GM12878 (cell line): ENCODE data around the gene TRIM56. TPM values are rescaled to one million over a fixed set of nuclear protein-coding genes. Genes with fewer than 3 reads are reported as not detected.
A peak's percentile ranks its signal among the peaks of the same experiment; 100 is the strongest.

Experiments
- CREB1 ChIP-seq: IDR thresholded peaks from 2 replicates; pipeline ENCODE4 v1.6.1; 2012; ENCODE audit warnings: low read depth, mild to moderate bottlenecking, inconsistent platforms
- GATAD2B ChIP-seq: fragments of 450-650 bp; conservative IDR thresholded peaks from 2 replicates; pipeline ENCODE4 v1.6.1; 2017; ENCODE audit warnings: low read depth, mild to moderate bottlenecking, moderate library complexity
- KAT2A ChIP-seq: conservative IDR thresholded peaks from 2 replicates; pipeline ENCODE4 v1.6.1; 2011; ENCODE audit warnings: low read depth, low read length; ENCODE audit not compliant: control insufficient read depth
- NR2F1 ChIP-seq: fragments of 450-650 bp; conservative IDR thresholded peaks from 2 replicates; pipeline ENCODE4 v1.6.1; 2017; ENCODE audit warnings: mild to moderate bottlenecking
- TCF12 ChIP-seq: IDR thresholded peaks from 2 replicates; pipeline ENCODE4 v1.6.1; 2011; ENCODE audit warnings: low read depth, mild to moderate bottlenecking, low read length
- polyA plus RNA-seq, 11 experiments: library from polyadenylated mRNA; depleted of rRNA in 4 of 11; unstranded in 6 of 11; stranded (reverse) in 5 of 11; fragments of >200 nt; fragmentation: Nextera tagmentation in 4 of 11; fragmentation: Illumina TruSeq in 1 of 11; extraction: Ambion mirVana in 4 of 11; extraction: Trizol in 1 of 11; gene quantifications; 1 replicate in 1 of 11; 2 replicates in 10 of 11; pipeline versions ENCODE4 v1.2.1 to v1.2.3, GENCODE V29; 2011 to 2016; ENCODE audit warnings: inconsistent platforms in 2 of 11, missing spikeins in 2 of 11, low read depth in 1 of 11
- total RNA-seq, 4 experiments: library from RNA; depleted of rRNA in 3 of 4; stranded (reverse); fragments of >200 nt in 3 of 4; fragmentation: Illumina TruSeq in 1 of 4; extraction: Trizol in 1 of 4; gene quantifications; 2 replicates each; pipeline versions ENCODE4 v1.2.1 to v1.2.3, GENCODE V29; 2013 to 2021
- TF ChIP-seq, protein P1 (sequence below): IDR thresholded peaks from 2 replicates; pipeline ENCODE4 v1.6.1; 2012; ENCODE audit warnings: low read depth, low read length, improper control_type of control experiment
- TF ChIP-seq, protein P2 (sequence below): IDR thresholded peaks from 2 replicates; pipeline ENCODE4 v1.6.1; 2012; ENCODE audit warnings: improper control_type of control experiment, low read depth, low read length; ENCODE audit not compliant: insufficient replicate concordance
- TF ChIP-seq, protein P3 (sequence below): fragments of 450-650 bp; IDR thresholded peaks from 2 replicates; pipeline ENCODE4 v1.6.1; 2017; ENCODE audit warnings: mild to moderate bottlenecking, moderate library complexity

The TRIM56 gene
- total and polyA plus RNA-seq, 10 of the 15 experiments (the other 5 are each of a cell fraction or from before 2014, with no cell fraction given): 3.2 to 37.5 (median 11.8) TPM

DNA sequence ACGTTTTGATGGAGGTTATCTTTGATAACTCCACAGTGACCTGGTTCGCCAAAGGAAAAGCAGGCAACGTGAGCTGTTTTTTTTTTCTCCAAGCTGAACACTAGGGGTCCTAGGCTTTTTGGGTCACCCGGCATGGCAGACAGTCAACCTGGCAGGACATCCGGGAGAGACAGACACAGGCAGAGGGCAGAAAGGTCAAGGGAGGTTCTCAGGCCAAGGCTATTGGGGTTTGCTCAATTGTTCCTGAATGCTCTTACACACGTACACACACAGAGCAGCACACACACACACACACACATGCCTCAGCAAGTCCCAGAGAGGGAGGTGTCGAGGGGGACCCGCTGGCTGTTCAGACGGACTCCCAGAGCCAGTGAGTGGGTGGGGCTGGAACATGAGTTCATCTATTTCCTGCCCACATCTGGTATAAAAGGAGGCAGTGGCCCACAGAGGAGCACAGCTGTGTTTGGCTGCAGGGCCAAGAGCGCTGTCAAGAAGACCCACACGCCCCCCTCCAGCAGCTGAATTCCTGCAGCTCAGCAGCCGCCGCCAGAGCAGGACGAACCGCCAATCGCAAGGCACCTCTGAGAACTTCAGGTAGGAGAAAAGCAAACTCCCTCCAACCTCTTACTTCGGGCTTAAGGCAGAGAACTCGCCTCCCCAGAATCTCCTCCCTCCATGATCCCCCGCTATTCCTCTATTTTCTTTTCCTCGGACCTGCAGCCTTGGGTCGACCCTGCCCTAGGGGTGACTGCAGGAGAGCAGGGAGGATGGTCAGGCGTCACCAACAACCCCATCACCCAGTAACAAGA is 41.6 kb downstream of the TRIM56 start, which contains the start of gene SERPINE1 (continued):
- TF ChIP-seq CREB1 (0 out of 2 replicates have a peak, but pooled peaks have one; percentile 27), NR2F1 (peak; percentile 86), TCF12 (0 out of 2 replicates have a peak, but pooled peaks have one; percentile 54), GATAD2B (0 out of 2 replicates have a peak, but pooled peaks have one; percentile 22), KAT2A (no peak)
- TF ChIP-seq, protein P1, sequence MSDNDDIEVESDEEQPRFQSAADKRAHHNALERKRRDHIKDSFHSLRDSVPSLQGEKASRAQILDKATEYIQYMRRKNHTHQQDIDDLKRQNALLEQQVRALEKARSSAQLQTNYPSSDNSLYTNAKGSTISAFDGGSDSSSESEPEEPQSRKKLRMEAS: no peak
- TF ChIP-seq, protein P2, sequence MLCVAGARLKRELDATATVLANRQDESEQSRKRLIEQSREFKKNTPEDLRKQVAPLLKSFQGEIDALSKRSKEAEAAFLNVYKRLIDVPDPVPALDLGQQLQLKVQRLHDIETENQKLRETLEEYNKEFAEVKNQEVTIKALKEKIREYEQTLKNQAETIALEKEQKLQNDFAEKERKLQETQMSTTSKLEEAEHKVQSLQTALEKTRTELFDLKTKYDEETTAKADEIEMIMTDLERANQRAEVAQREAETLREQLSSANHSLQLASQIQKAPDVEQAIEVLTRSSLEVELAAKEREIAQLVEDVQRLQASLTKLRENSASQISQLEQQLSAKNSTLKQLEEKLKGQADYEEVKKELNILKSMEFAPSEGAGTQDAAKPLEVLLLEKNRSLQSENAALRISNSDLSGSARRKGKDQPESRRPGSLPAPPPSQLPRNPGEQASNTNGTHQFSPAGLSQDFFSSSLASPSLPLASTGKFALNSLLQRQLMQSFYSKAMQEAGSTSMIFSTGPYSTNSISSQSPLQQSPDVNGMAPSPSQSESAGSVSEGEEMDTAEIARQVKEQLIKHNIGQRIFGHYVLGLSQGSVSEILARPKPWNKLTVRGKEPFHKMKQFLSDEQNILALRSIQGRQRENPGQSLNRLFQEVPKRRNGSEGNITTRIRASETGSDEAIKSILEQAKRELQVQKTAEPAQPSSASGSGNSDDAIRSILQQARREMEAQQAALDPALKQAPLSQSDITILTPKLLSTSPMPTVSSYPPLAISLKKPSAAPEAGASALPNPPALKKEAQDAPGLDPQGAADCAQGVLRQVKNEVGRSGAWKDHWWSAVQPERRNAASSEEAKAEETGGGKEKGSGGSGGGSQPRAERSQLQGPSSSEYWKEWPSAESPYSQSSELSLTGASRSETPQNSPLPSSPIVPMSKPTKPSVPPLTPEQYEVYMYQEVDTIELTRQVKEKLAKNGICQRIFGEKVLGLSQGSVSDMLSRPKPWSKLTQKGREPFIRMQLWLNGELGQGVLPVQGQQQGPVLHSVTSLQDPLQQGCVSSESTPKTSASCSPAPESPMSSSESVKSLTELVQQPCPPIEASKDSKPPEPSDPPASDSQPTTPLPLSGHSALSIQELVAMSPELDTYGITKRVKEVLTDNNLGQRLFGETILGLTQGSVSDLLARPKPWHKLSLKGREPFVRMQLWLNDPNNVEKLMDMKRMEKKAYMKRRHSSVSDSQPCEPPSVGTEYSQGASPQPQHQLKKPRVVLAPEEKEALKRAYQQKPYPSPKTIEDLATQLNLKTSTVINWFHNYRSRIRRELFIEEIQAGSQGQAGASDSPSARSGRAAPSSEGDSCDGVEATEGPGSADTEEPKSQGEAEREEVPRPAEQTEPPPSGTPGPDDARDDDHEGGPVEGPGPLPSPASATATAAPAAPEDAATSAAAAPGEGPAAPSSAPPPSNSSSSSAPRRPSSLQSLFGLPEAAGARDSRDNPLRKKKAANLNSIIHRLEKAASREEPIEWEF: no peak
- TF ChIP-seq, protein P3, sequence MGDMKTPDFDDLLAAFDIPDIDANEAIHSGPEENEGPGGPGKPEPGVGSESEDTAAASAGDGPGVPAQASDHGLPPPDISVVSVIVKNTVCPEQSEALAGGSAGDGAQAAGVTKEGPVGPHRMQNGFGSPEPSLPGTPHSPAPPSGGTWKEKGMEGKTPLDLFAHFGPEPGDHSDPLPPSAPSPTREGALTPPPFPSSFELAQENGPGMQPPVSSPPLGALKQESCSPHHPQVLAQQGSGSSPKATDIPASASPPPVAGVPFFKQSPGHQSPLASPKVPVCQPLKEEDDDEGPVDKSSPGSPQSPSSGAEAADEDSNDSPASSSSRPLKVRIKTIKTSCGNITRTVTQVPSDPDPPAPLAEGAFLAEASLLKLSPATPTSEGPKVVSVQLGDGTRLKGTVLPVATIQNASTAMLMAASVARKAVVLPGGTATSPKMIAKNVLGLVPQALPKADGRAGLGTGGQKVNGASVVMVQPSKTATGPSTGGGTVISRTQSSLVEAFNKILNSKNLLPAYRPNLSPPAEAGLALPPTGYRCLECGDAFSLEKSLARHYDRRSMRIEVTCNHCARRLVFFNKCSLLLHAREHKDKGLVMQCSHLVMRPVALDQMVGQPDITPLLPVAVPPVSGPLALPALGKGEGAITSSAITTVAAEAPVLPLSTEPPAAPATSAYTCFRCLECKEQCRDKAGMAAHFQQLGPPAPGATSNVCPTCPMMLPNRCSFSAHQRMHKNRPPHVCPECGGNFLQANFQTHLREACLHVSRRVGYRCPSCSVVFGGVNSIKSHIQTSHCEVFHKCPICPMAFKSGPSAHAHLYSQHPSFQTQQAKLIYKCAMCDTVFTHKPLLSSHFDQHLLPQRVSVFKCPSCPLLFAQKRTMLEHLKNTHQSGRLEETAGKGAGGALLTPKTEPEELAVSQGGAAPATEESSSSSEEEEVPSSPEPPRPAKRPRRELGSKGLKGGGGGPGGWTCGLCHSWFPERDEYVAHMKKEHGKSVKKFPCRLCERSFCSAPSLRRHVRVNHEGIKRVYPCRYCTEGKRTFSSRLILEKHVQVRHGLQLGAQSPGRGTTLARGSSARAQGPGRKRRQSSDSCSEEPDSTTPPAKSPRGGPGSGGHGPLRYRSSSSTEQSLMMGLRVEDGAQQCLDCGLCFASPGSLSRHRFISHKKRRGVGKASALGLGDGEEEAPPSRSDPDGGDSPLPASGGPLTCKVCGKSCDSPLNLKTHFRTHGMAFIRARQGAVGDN: 0 out of 2 replicates have a peak, but pooled peaks have one; percentile 14
